BJ (cell line): ENCODE measurements around the gene HTT-AS. TPM values are rescaled to one million over a fixed set of nuclear protein-coding genes. Genes with fewer than 3 reads are reported as not detected.

Experiments
- CTCF ChIA-PET: fragments of 350-600 bp; formaldehyde crosslinking; extraction: SDS; loops from one replicate; lab custom pipeline; 2021; ENCODE audit warnings: antibody characterized with exemption, inconsistent platforms; lab: Yijun Ruan, JAX
- POLR2A ChIA-PET: fragments of 300-600 bp; sonication (Branson Sonifier 250); formaldehyde crosslinking; extraction: SDS; loops from one replicate; lab custom pipeline; 2021; ENCODE audit warnings: antibody characterized with exemption; lab: Charles Lee
- DNase-seq: peaks from one replicate; pipeline ENCODE4 v3.0.0-alpha.2; 2011; ENCODE audit warnings: low read depth
- H3K27me3 ChIP-seq: 2 replicates; pipeline ENCODE4 v1.6.0; 2011; ENCODE audit warnings: low read length; ENCODE audit not compliant: control insufficient read depth, insufficient read depth
- H3K36me3 ChIP-seq: 2 replicates; pipeline ENCODE4 v1.5.1; 2011; ENCODE audit warnings: low read length; ENCODE audit not compliant: control insufficient read depth, insufficient read depth
- H3K4me3 ChIP-seq: 2 replicates; pipeline ENCODE4 v1.5.1; 2011; ENCODE audit warnings: low read depth, mild to moderate bottlenecking, control low read depth, low read length
- polyA plus RNA-seq: library from polyadenylated mRNA; depleted of rRNA; stranded (reverse); fragments of >200 nt; gene quantifications from 2 replicates; pipeline ENCODE4 v1.2.3, GENCODE V29; 2011; rRNA removed
- small RNA-seq: library from RNA; depleted of rRNA; stranded (forward); fragments of <200 nt; gene quantifications from one replicate; pipeline ENCODE3, GENCODE V24; 2012; ENCODE audit warnings: low replicate concordance, low read depth; ENCODE audit not compliant: insufficient read length
- TF ChIP-seq, protein P1 (sequence below): IDR thresholded peaks from 2 replicates; pipeline ENCODE4 v1.5.1; 2011; ENCODE audit warnings: low read depth, mild to moderate bottlenecking, control low read depth, inconsistent platforms, low read length, moderate library complexity; ENCODE audit not compliant: insufficient read depth

Gene HTT-AS
- polyA plus RNA-seq, 1 experiment = not detected

DNA sequence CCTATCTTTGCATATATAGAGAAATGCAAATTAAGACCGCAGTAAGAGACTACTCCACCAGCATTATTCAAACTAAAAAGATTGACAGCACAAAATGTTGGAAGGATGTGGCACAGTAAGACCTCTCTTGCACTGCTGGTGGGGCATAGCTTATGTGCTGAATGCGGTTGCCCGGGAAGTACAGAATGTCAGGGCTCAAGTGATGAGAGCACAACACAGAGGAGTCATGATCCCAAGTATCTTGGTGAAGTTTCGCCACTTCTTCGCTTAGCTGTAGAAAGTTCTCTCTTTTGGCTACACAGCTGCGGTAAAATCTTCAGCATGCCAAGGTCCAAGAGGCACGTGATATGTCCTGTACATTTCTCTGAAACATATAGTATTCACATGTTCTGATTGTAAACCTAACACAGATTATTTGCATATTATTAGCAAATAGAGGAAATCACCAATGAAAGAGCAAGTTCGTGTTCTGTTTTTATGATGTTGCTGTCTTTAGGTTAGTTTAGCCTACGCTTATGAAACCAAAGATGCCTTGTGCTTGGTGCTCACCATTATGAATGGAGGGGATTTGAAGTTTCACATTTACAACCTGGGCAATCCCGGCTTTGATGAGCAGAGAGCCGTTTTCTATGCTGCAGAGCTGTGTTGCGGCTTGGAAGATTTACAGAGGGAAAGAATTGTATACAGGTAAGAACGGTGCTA is 55.0 kb downstream of the HTT-AS start:
- Histone ChIP-seq H3K27me3 (peaks cover 9% of the 10 kb centered on the region), H3K4me3 (no peak overlapping the region), H3K36me3 (no peaks in the 10 kb centered on the region)
- TF ChIP-seq, protein P1, sequence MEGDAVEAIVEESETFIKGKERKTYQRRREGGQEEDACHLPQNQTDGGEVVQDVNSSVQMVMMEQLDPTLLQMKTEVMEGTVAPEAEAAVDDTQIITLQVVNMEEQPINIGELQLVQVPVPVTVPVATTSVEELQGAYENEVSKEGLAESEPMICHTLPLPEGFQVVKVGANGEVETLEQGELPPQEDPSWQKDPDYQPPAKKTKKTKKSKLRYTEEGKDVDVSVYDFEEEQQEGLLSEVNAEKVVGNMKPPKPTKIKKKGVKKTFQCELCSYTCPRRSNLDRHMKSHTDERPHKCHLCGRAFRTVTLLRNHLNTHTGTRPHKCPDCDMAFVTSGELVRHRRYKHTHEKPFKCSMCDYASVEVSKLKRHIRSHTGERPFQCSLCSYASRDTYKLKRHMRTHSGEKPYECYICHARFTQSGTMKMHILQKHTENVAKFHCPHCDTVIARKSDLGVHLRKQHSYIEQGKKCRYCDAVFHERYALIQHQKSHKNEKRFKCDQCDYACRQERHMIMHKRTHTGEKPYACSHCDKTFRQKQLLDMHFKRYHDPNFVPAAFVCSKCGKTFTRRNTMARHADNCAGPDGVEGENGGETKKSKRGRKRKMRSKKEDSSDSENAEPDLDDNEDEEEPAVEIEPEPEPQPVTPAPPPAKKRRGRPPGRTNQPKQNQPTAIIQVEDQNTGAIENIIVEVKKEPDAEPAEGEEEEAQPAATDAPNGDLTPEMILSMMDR = no peak
- DNase-seq = no peak
- ChIA-PET CTCF (interaction anchor here (1.2 kb wide), 1 partner anchor 19 kb away, joined by 3 read pairs; no protein-coding TSS in a partner anchor), POLR2A (no interaction called here)

DNA sequence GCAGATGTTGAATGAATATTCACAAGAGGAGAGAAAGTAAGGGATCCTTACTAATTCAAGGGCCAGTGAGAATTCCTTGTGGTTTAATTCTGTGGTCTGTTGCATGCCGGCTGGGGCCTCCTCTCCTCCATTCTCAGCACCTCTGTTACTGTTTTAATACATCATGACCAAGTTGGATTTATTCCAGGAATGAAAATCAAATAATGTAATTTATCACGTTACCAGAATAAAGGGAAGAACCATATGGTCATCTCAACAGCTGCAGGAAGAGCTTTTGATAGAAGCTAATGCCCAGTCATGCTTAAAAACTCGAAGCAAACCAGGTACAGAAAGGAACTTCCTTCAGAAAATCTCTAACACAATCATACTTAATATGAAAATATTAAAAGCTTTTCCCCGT is 56.8 kb downstream of the HTT-AS start:
- Histone ChIP-seq H3K36me3 (no peaks in the 10 kb centered on the region), H3K27me3 (peaks cover 7% of the 10 kb centered on the region), H3K4me3 (no peak overlapping the region)
- ChIA-PET CTCF (no interaction called here), POLR2A (interaction anchor here (0.6 kb wide), 1 partner anchor 9 kb away, joined by 5 read pairs; no protein-coding TSS in a partner anchor)
- TF ChIP-seq, protein P1 = no peak
- no peak for DNase-seq

DNA sequence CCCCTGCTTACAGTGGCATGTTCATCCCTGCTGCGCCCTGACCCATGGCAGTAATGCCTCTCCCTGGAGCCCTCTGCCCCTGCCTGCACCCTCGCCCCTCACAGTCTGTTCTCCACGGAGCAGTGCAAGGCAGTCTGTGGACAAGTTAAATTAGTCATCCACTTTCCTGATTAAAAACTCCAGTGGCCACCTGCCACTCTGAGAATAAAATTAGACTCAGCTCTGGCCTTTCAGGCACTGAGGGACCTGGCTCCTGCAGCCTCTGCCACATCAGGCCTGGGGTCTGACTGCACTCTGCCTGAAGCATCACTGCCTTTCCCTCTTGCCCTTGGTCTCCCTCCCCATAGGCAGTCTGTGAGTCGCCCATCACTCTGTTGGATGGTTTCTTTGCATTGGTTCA is 57.4 kb downstream of the HTT-AS start:
- peaks cover 7% of the 10 kb centered on the region for H3K27me3 ChIP-seq
- ChIA-PET POLR2A (interaction anchor here (0.6 kb wide), 1 partner anchor 9 kb away, joined by 5 read pairs; no protein-coding TSS in a partner anchor), CTCF (interaction anchor here (0.5 to 1.8 kb wide), 3 partner anchors 15 to 299 kb away, joined by 4 to 5 read pairs (median 5); no protein-coding TSS in a partner anchor)
- no peak overlapping the region for H3K4me3 ChIP-seq
- TF ChIP-seq, protein P1 = no peak
- DNase-seq = no peak
- no peaks in the 10 kb centered on the region for H3K36me3 ChIP-seq

DNA sequence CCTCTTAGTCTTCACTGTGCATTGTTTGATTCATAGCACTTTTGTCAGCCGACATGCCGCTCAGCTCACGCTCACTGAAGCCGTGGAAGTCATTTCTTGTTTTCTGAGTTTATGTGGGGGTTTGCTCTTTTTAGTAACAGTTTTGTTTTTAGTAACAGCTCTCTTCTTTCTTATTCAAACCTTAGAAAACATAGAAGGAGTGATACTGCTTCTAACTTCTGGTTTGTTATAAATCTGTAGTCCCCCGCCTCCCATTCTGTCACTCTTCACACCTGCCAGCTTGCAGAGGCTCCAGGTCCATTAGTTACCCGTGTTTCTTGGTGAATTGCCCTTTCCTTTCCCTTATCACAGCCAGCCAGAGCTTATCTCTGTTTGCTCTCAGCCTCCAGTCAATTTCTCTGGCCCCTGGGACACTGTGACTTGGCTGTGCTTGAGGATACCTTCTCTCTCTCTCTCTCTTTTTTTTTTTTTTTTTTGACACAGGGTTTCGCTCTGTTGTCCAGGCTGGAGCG is 60.4 kb downstream of the HTT-AS start:
- Histone ChIP-seq H3K4me3 (no peak overlapping the region), H3K27me3 (no peaks in the 10 kb centered on the region; the same call in none of the 2 replicates), H3K36me3 (no peaks in the 10 kb centered on the region)
- no peak for DNase-seq
- ChIA-PET CTCF (interaction anchor here (0.6 to 1.9 kb wide), 6 partner anchors 16 to 58 kb away, joined by 3 to 8 read pairs (median 4); no protein-coding TSS in a partner anchor), POLR2A (no interaction called here)
- TF ChIP-seq, protein P1 = no peak

Small RNA genes lying within 50 kb of the gene (small RNA-seq; reads per million reads assigned to genes)
- gene RF02134 (not detected), gene RF02135 (not detected), gene RNU6-204P (0.63 reads per million)

Other genes starting within 250 kb of the HTT-AS start
- gene ADD1, start 230.7 kb downstream of the HTT-AS start, polyA plus RNA-seq = 96.8 and 140 TPM in 2 replicates
- gene NOP14, start 111.1 kb downstream of the HTT-AS start, polyA plus RNA-seq = 7.1 and 8.2 TPM in 2 replicates
- 1.9 and 2.1 TPM in 2 replicates for gene GRK4, start 111.0 kb downstream of the HTT-AS start, polyA plus RNA-seq
- gene HTT, start 143 bp upstream of the HTT-AS start, polyA plus RNA-seq = 10.6 and 13.6 TPM in 2 replicates
- gene MSANTD1, start 174.6 kb upstream of the HTT-AS start, polyA plus RNA-seq = 0.06 and 0.10 TPM in 2 replicates
- gene RGS12, start 218.5 kb upstream of the HTT-AS start, polyA plus RNA-seq = 5.5 and 16.3 TPM in 2 replicates